Hepatocyte (in vitro differentiated cells): ENCODE measurements around the gene CHN1.

ENCODE experiments used
- EZH2 ChIP-seq: fragments of 200-600 bp; sonication (generic); IDR thresholded peaks from 2 replicates; pipeline ENCODE4 v1.6.1; 2016; ENCODE audit warnings: antibody characterized with exemption, mild to moderate bottlenecking, borderline replicate concordance
- TF ChIP-seq, protein P1 (sequence below): fragments of 200-600 bp; sonication (generic); IDR thresholded peaks from 2 replicates; pipeline ENCODE4 v1.5.1; 2016; ENCODE audit warnings: antibody characterized with exemption, mild to moderate bottlenecking; ENCODE audit not compliant: poor library complexity

DNA sequence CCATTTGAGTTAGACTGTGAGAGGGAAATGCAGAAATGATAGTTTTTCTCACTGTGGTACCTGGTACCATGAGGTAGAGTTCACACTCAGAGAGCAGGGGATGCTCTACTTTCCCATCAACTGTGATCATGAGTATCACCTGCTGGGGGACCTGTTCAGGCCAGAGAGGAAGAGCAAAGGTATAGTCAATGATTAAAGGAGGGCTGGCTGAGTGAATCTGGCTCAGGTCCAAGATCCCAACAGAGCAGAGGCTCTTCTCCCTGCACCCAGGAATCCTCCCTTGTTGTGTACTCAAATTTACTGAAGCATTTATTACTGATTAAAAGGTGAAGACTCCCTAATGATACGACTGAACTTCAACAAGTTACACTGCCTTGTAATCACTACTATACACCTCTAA lies 136.3 kb downstream of the CHN1 start:
- TF ChIP-seq, protein P1, sequence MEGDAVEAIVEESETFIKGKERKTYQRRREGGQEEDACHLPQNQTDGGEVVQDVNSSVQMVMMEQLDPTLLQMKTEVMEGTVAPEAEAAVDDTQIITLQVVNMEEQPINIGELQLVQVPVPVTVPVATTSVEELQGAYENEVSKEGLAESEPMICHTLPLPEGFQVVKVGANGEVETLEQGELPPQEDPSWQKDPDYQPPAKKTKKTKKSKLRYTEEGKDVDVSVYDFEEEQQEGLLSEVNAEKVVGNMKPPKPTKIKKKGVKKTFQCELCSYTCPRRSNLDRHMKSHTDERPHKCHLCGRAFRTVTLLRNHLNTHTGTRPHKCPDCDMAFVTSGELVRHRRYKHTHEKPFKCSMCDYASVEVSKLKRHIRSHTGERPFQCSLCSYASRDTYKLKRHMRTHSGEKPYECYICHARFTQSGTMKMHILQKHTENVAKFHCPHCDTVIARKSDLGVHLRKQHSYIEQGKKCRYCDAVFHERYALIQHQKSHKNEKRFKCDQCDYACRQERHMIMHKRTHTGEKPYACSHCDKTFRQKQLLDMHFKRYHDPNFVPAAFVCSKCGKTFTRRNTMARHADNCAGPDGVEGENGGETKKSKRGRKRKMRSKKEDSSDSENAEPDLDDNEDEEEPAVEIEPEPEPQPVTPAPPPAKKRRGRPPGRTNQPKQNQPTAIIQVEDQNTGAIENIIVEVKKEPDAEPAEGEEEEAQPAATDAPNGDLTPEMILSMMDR: no peak
- TF ChIP-seq EZH2: no peak
